Stimulated activated CD8-positive, alpha-beta memory T cell treated with anti-CD3 and anti-CD28 coated beads, Interleukin-7, amount 100 ng/mL, for 1 hour (primary cell): Measurements from ENCODE around the gene FMN2.

Source experiments
- DNase-seq, 2 donors: peaks; one replicate each; pipeline ENCODE4 v3.0.0-alpha.2; 2020; ENCODE audit warnings: low read depth in 2 of 2

FMN2 gene

GRCh38 chr1:240098534-240098933, 6.9 kb downstream of the FMN2 start:
- no peak for DNase-seq

GRCh38 chr1:240099329-240099728, 7.6 kb downstream of the FMN2 start:
- no peak for DNase-seq

GRCh38 chr1:240099748-240100147, 8.1 kb downstream of the FMN2 start:
- no peak for DNase-seq

- no peak for DNase-seq
Measured at GRCh38 chr1:240100371-240100934, 8.8 kb downstream of the FMN2 start.

GRCh38 chr1:240101306-240101705, 9.6 kb downstream of the FMN2 start:
- DNase-seq = no peak

GRCh38 chr1:240101737-240102136, 10.1 kb downstream of the FMN2 start:
- no peak for DNase-seq

GRCh38 chr1:240104672-240105071, 13.0 kb downstream of the FMN2 start:
- DNase-seq = no peak

- no peak for DNase-seq
Measured at GRCh38 chr1:240107058-240107684, 15.5 kb downstream of the FMN2 start.

- DNase-seq = no peak
Measured at GRCh38 chr1:240109130-240109529, 17.4 kb downstream of the FMN2 start.

GRCh38 chr1:240109920-240110636, 18.4 kb downstream of the FMN2 start:
- DNase-seq = no peak

- DNase-seq = no peak
Measured at GRCh38 chr1:240111558-240111957, 19.9 kb downstream of the FMN2 start.

GRCh38 chr1:240114222-240114621, 22.5 kb downstream of the FMN2 start:
- DNase-seq = no peak

- no peak for DNase-seq
Measured at GRCh38 chr1:240115831-240116230, 24.1 kb downstream of the FMN2 start.

GRCh38 chr1:240116831-240117769, 25.4 kb downstream of the FMN2 start:
- no peak for DNase-seq

GRCh38 chr1:240117930-240118329, 26.2 kb downstream of the FMN2 start:
- DNase-seq = no peak

GRCh38 chr1:240122639-240123613, 31.2 kb downstream of the FMN2 start:
- no peak for DNase-seq

- no peak for DNase-seq
Measured at GRCh38 chr1:240126821-240127220, 35.1 kb downstream of the FMN2 start.

- no peak for DNase-seq
Measured at GRCh38 chr1:240128366-240128765, 36.7 kb downstream of the FMN2 start.

- DNase-seq = no peak
Measured at GRCh38 chr1:240134113-240134512, 42.4 kb downstream of the FMN2 start.

GRCh38 chr1:240134596-240134995, 42.9 kb downstream of the FMN2 start:
- no peak for DNase-seq

- DNase-seq = no peak
Measured at GRCh38 chr1:240136402-240136801, 44.7 kb downstream of the FMN2 start.
